Measurements from ENCODE around the gene GTF2A2.
A peak's percentile ranks its signal among the peaks of the same experiment; 100 is the strongest.

GTF2A2 gene

GRCh38 chr15:59590027-59590426 is 67.3 kb downstream of the GTF2A2 start:
- TF ChIP-seq CTCF (conservative IDR thresholded peaks at IDR 0.05) (no peak), ZFX (IDR thresholded peaks at IDR 0.05) (no peak)
- peak overlapping the region; percentile 41; the same call in 1 of the 2 replicates for H3K27ac ChIP-seq

All from C4-2B (cell line).